Measurements from ENCODE around the gene AGBL1.
"Not testable (repeated sequence)": the region's sequence is repeated elsewhere in the genome, so short reads cannot be mapped to it uniquely, and the experiment has no call there.

Gene AGBL1

GRCh38 chr15:86403221-86403620 is 323.6 kb downstream of the AGBL1 start:
- Histone ChIP-seq H3K9me3 (no peaks in the 10 kb centered on the region), H3K36me3 (replicated peaks) (no peaks in the 10 kb centered on the region), H3K27me3 (ENCODE audit: low read depth) (no peaks in the 10 kb centered on the region), H3K4me3 (no peak overlapping the region), H3K4me1 (peaks cover 12% of the 10 kb centered on the region)
- DNase-seq (ENCODE audit: low spot score in 2 of 2): no peak
- in situ Hi-C loops (cut with MboI; ENCODE audit: low sequenced_read_pairs): no loop called here

- peaks cover 12% of the 10 kb centered on the region for H3K4me1 ChIP-seq
- DNase-seq (ENCODE audit: low spot score in 2 of 2): no peak
- no peaks in the 10 kb centered on the region for H3K36me3 ChIP-seq (replicated peaks)
- no peaks in the 10 kb centered on the region for H3K27me3 ChIP-seq (ENCODE audit: low read depth)
- no peak overlapping the region for H3K4me3 ChIP-seq
- in situ Hi-C loops (cut with MboI; ENCODE audit: low sequenced_read_pairs): no loop called here
- H3K9me3 ChIP-seq: no peaks in the 10 kb centered on the region
These were observed 324.4 kb downstream of the AGBL1 start for GRCh38 chr15:86403914-86404583.

- Histone ChIP-seq H3K4me1 (peaks cover 12% of the 10 kb centered on the region), H3K4me3 (no peak overlapping the region), H3K27me3 (ENCODE audit: low read depth) (peaks cover 5% of the 10 kb centered on the region; the same call in 1 of the 2 replicates), H3K36me3 (replicated peaks) (no peaks in the 10 kb centered on the region), H3K9me3 (no peaks in the 10 kb centered on the region)
- in situ Hi-C loops (cut with MboI; ENCODE audit: low sequenced_read_pairs): no loop called here
- DNase-seq (ENCODE audit: low spot score in 2 of 2): no peak
These were observed 328.6 kb downstream of the AGBL1 start for GRCh38 chr15:86408261-86408660.

GRCh38 chr15:86411916-86412315 is 332.2 kb downstream of the AGBL1 start:
- H3K36me3 ChIP-seq (replicated peaks): no peaks in the 10 kb centered on the region
- H3K4me1 ChIP-seq: peaks cover 8% of the 10 kb centered on the region; the same call in 1 of the 2 replicates
- in situ Hi-C loops (cut with MboI; ENCODE audit: low sequenced_read_pairs): no loop called here
- no peak for DNase-seq (ENCODE audit: low spot score in 2 of 2)
- no peak overlapping the region for H3K4me3 ChIP-seq
- peaks cover 5% of the 10 kb centered on the region; the same call in 1 of the 2 replicates for H3K27me3 ChIP-seq (ENCODE audit: low read depth)
- no peaks in the 10 kb centered on the region for H3K9me3 ChIP-seq

GRCh38 chr15:86413191-86413590 is 333.5 kb downstream of the AGBL1 start:
- Histone ChIP-seq H3K4me1 (peaks cover 5% of the 10 kb centered on the region; the same call in 1 of the 2 replicates), H3K9me3 (no peaks in the 10 kb centered on the region), H3K27me3 (ENCODE audit: low read depth) (peaks cover 5% of the 10 kb centered on the region; the same call in 1 of the 2 replicates), H3K36me3 (replicated peaks) (no peaks in the 10 kb centered on the region), H3K4me3 (no peak overlapping the region)
- in situ Hi-C loops (cut with MboI; ENCODE audit: low sequenced_read_pairs): no loop called here
- DNase-seq (ENCODE audit: low spot score in 2 of 2): no peak

GRCh38 chr15:86425746-86426145 is 346.1 kb downstream of the AGBL1 start:
- Histone ChIP-seq H3K9me3 (no peaks in the 10 kb centered on the region; the same call in 1 of the 2 replicates), H3K4me3 (no peak overlapping the region), H3K36me3 (replicated peaks) (no peaks in the 10 kb centered on the region), H3K4me1 (no peaks in the 10 kb centered on the region), H3K27me3 (ENCODE audit: low read depth) (no peaks in the 10 kb centered on the region)
- in situ Hi-C loops (cut with MboI; ENCODE audit: low sequenced_read_pairs): no loop called here
- DNase-seq (ENCODE audit: low spot score in 2 of 2): no peak

- Histone ChIP-seq H3K4me3 (no peak overlapping the region), H3K4me1 (no peaks in the 10 kb centered on the region), H3K27me3 (ENCODE audit: low read depth) (peaks cover 6% of the 10 kb centered on the region; the same call in 1 of the 2 replicates), H3K36me3 (replicated peaks) (no peaks in the 10 kb centered on the region), H3K9me3 (no peaks in the 10 kb centered on the region)
- in situ Hi-C loops (cut with MboI; ENCODE audit: low sequenced_read_pairs): no loop called here
- no peak for DNase-seq (ENCODE audit: low spot score in 2 of 2)
These were observed 353.2 kb downstream of the AGBL1 start for GRCh38 chr15:86432861-86433260.

- no peak for DNase-seq (ENCODE audit: low spot score in 2 of 2)
- in situ Hi-C loops (cut with MboI; ENCODE audit: low sequenced_read_pairs): no loop called here
- Histone ChIP-seq H3K36me3 (replicated peaks) (no peaks in the 10 kb centered on the region), H3K9me3 (no peaks in the 10 kb centered on the region), H3K4me1 (no peaks in the 10 kb centered on the region), H3K27me3 (ENCODE audit: low read depth) (peaks cover 6% of the 10 kb centered on the region; the same call in 1 of the 2 replicates), H3K4me3 (no peak overlapping the region)
These were observed 354.3 kb downstream of the AGBL1 start for GRCh38 chr15:86433983-86434382.

GRCh38 chr15:86439614-86440013 is 359.9 kb downstream of the AGBL1 start:
- in situ Hi-C loops (cut with MboI; ENCODE audit: low sequenced_read_pairs): no loop called here
- H3K4me1 ChIP-seq: no peaks in the 10 kb centered on the region

GRCh38 chr15:86444527-86444926 is 364.9 kb downstream of the AGBL1 start:
- Histone ChIP-seq H3K4me1 (no peaks in the 10 kb centered on the region), H3K4me3 (no peak overlapping the region), H3K9me3 (no peaks in the 10 kb centered on the region), H3K27me3 (ENCODE audit: low read depth) (peaks cover 19% of the 10 kb centered on the region), H3K36me3 (replicated peaks) (no peaks in the 10 kb centered on the region)
- in situ Hi-C loops (cut with MboI; ENCODE audit: low sequenced_read_pairs): no loop called here
- DNase-seq (ENCODE audit: low spot score in 2 of 2): no peak

More at GRCh38 chr15:86439614-86440013, 359.9 kb downstream of the AGBL1 start:
- H3K4me3 ChIP-seq: no peak overlapping the region
- H3K27me3 ChIP-seq (ENCODE audit: low read depth): 0 out of 2 replicates have a peak, but pooled peaks cover 6% of the 10 kb centered on the region
- no peaks in the 10 kb centered on the region for H3K36me3 ChIP-seq (replicated peaks)
- DNase-seq (ENCODE audit: low spot score in 2 of 2): no peak
- H3K9me3 ChIP-seq: no peaks in the 10 kb centered on the region

GRCh38 chr15:86445579-86446252 is 366.0 kb downstream of the AGBL1 start:
- peaks cover 22% of the 10 kb centered on the region for H3K27me3 ChIP-seq (ENCODE audit: low read depth)
- no peak for DNase-seq (ENCODE audit: low spot score in 2 of 2)
- in situ Hi-C loops (cut with MboI; ENCODE audit: low sequenced_read_pairs): no loop called here
- no peaks in the 10 kb centered on the region for H3K36me3 ChIP-seq (replicated peaks)
- H3K4me3 ChIP-seq: no peak overlapping the region
- H3K4me1 ChIP-seq: no peaks in the 10 kb centered on the region
- H3K9me3 ChIP-seq: no peaks in the 10 kb centered on the region

GRCh38 chr15:86446253-86446640 is 366.6 kb downstream of the AGBL1 start:
- Histone ChIP-seq H3K4me3 (no peak overlapping the region), H3K36me3 (replicated peaks) (no peaks in the 10 kb centered on the region), H3K9me3 (no peaks in the 10 kb centered on the region), H3K4me1 (no peaks in the 10 kb centered on the region), H3K27me3 (ENCODE audit: low read depth) (peaks cover 22% of the 10 kb centered on the region)
- no peak for DNase-seq (ENCODE audit: low spot score in 2 of 2)
- in situ Hi-C loops (cut with MboI; ENCODE audit: low sequenced_read_pairs): no loop called here

- not testable (repeated sequence) for H3K4me3 ChIP-seq; DNase-seq (ENCODE audit: low spot score in 2 of 2); H3K4me1 ChIP-seq
These were observed 385.9 kb downstream of the AGBL1 start for GRCh38 chr15:86465470-86466039.

GRCh38 chr15:86481720-86482119 is 402.0 kb downstream of the AGBL1 start:
- no peaks in the 10 kb centered on the region for H3K4me1 ChIP-seq
- H3K9me3 ChIP-seq: no peaks in the 10 kb centered on the region
- in situ Hi-C loops (cut with MboI; ENCODE audit: low sequenced_read_pairs): no loop called here
- no peak for DNase-seq (ENCODE audit: low spot score in 2 of 2)
- H3K4me3 ChIP-seq: no peak overlapping the region
- H3K27me3 ChIP-seq (ENCODE audit: low read depth): no peaks in the 10 kb centered on the region; the same call in 1 of the 2 replicates
- no peaks in the 10 kb centered on the region for H3K36me3 ChIP-seq (replicated peaks)

More at GRCh38 chr15:86465470-86466039, 385.9 kb downstream of the AGBL1 start:
- H3K27me3 ChIP-seq (ENCODE audit: low read depth); H3K36me3 ChIP-seq (replicated peaks); in situ Hi-C loops (cut with MboI; ENCODE audit: low sequenced_read_pairs); H3K9me3 ChIP-seq: not testable (repeated sequence)
